ENCODE measurements around the gene FES.

The FES gene

GRCh38 chr15:90936823-90937222, 52.5 kb downstream of the FES start:
- no peak for TF ChIP-seq USF1 (IDR thresholded peaks at IDR 0.05)
- TF ChIP-seq TAF1 (IDR thresholded peaks at IDR 0.05; ENCODE audit: low read depth) = no peak
- no peak for TF ChIP-seq FOXM1 (IDR thresholded peaks at IDR 0.05; ENCODE audit: borderline replicate concordance, low read depth)
- no peak for TF ChIP-seq NFIC (IDR thresholded peaks at IDR 0.05)
- TF ChIP-seq TEAD4 (IDR thresholded peaks at IDR 0.05) = no peak
- no peak for TF ChIP-seq TCF12 (IDR thresholded peaks at IDR 0.05; ENCODE audit: low read depth)
- TF ChIP-seq EGR1 (IDR thresholded peaks at IDR 0.05) = no peak

- TF ChIP-seq EGR1 (IDR thresholded peaks at IDR 0.05) (no peak), USF1 (IDR thresholded peaks at IDR 0.05) (no peak), TAF1 (IDR thresholded peaks at IDR 0.05; ENCODE audit: low read depth) (no peak), CEBPB (IDR thresholded peaks at IDR 0.05) (no peak), REST (IDR thresholded peaks at IDR 0.05; ENCODE audit: low read depth) (no peak), CREB1 (IDR thresholded peaks at IDR 0.05; ENCODE audit: low read depth) (no peak), NFIC (IDR thresholded peaks at IDR 0.05) (no peak), FOXM1 (IDR thresholded peaks at IDR 0.05; ENCODE audit: borderline replicate concordance, low read depth) (no peak)
Observed at GRCh38 chr15:90938261-90938660, 54.0 kb downstream of the FES start.

- TF ChIP-seq TAF1 (IDR thresholded peaks at IDR 0.05; ENCODE audit: low read depth) (no peak), ZBTB7A (IDR thresholded peaks at IDR 0.05; ENCODE audit: low read depth) (no peak), EP300 (IDR thresholded peaks at IDR 0.05; ENCODE audit: borderline replicate concordance) (no peak), TEAD4 (IDR thresholded peaks at IDR 0.05) (no peak), NFIC (IDR thresholded peaks at IDR 0.05) (no peak), CREB1 (IDR thresholded peaks at IDR 0.05; ENCODE audit: low read depth) (no peak), USF1 (IDR thresholded peaks at IDR 0.05) (no peak), YY1 (IDR thresholded peaks at IDR 0.05; ENCODE audit: low read depth) (no peak)
Observed at GRCh38 chr15:90939756-90940155, 55.5 kb downstream of the FES start.

- TF ChIP-seq EGR1 (IDR thresholded peaks at IDR 0.05) = no peak
- TF ChIP-seq YY1 (IDR thresholded peaks at IDR 0.05; ENCODE audit: low read depth) = no peak
- no peak for TF ChIP-seq TEAD4 (IDR thresholded peaks at IDR 0.05)
- no peak for TF ChIP-seq NFIC (IDR thresholded peaks at IDR 0.05)
- TF ChIP-seq FOXM1 (IDR thresholded peaks at IDR 0.05; ENCODE audit: borderline replicate concordance, low read depth) = no peak
- no peak for TF ChIP-seq REST (IDR thresholded peaks at IDR 0.05; ENCODE audit: low read depth)
- no peak for TF ChIP-seq RAD21 (IDR thresholded peaks at IDR 0.05; ENCODE audit: low read depth)
- no peak for TF ChIP-seq CEBPB (IDR thresholded peaks at IDR 0.05)
- no peak for TF ChIP-seq MAX (IDR thresholded peaks at IDR 0.05)
Observed at GRCh38 chr15:90941038-90941437, 56.7 kb downstream of the FES start.

GRCh38 chr15:90942354-90943120, 58.2 kb downstream of the FES start:
- TF ChIP-seq EP300 (IDR thresholded peaks at IDR 0.05; ENCODE audit: borderline replicate concordance) (no peak), MAX (IDR thresholded peaks at IDR 0.05) (no peak), CREB1 (IDR thresholded peaks at IDR 0.05; ENCODE audit: low read depth) (no peak)

- no peak for TF ChIP-seq TCF12 (IDR thresholded peaks at IDR 0.05; ENCODE audit: low read depth)
- no peak for TF ChIP-seq EP300 (IDR thresholded peaks at IDR 0.05; ENCODE audit: borderline replicate concordance)
- no peak for TF ChIP-seq RAD21 (IDR thresholded peaks at IDR 0.05; ENCODE audit: low read depth)
- TF ChIP-seq CREB1 (IDR thresholded peaks at IDR 0.05; ENCODE audit: low read depth) = no peak
- no peak for TF ChIP-seq FOXM1 (IDR thresholded peaks at IDR 0.05; ENCODE audit: borderline replicate concordance, low read depth)
- no peak for TF ChIP-seq USF1 (IDR thresholded peaks at IDR 0.05)
- TF ChIP-seq TEAD4 (IDR thresholded peaks at IDR 0.05) = no peak
- TF ChIP-seq ZBTB7A (IDR thresholded peaks at IDR 0.05; ENCODE audit: low read depth) = no peak
- no peak for TF ChIP-seq TAF1 (IDR thresholded peaks at IDR 0.05; ENCODE audit: low read depth)
- TF ChIP-seq YY1 (IDR thresholded peaks at IDR 0.05; ENCODE audit: low read depth) = no peak
Observed at GRCh38 chr15:90945091-90945490, 60.8 kb downstream of the FES start.

Data from Ishikawa (cell line).